Endothelial cell (in vitro differentiated cells): ENCODE data around the gene MTF1. TPM values are rescaled to one million over a fixed set of nuclear protein-coding genes. Genes with fewer than 3 reads are reported as not detected.

Experiments used
- DNase-seq: peaks from one replicate; pipeline ENCODE4 v3.0.0; 2021; ENCODE audit warnings: low spot score
- H3K27ac Mint-ChIP-seq: one replicate; pipeline ENCODE4 v1.8.0; 2021; ENCODE audit warnings: mixed read lengths, inconsistent platforms; ENCODE audit not compliant: unreplicated experiment
- H3K27me3 Mint-ChIP-seq: one replicate; pipeline ENCODE4 v1.8.0; 2021; ENCODE audit warnings: mild to moderate bottlenecking, moderate library complexity, mixed read lengths, inconsistent platforms; ENCODE audit not compliant: unreplicated experiment
- H3K36me3 Mint-ChIP-seq: one replicate; pipeline ENCODE4 v1.8.0; 2021; ENCODE audit warnings: mild to moderate bottlenecking, low read depth, mixed read lengths, inconsistent platforms; ENCODE audit not compliant: unreplicated experiment
- H3K4me1 Mint-ChIP-seq: one replicate; pipeline ENCODE4 v1.8.0; 2021; ENCODE audit warnings: mild to moderate bottlenecking, mixed read lengths, inconsistent platforms; ENCODE audit not compliant: unreplicated experiment
- H3K4me3 Mint-ChIP-seq: one replicate; pipeline ENCODE4 v1.8.0; 2021; ENCODE audit warnings: mild to moderate bottlenecking, mixed read lengths, inconsistent platforms; ENCODE audit not compliant: unreplicated experiment
- H3K9me3 Mint-ChIP-seq: one replicate; pipeline ENCODE4 v1.8.0; 2021; ENCODE audit warnings: mixed read lengths, inconsistent platforms; ENCODE audit not compliant: unreplicated experiment
- total RNA-seq: library from RNA; stranded (reverse); fragmentation: NEBNext Ultra II Directional; extraction: Animal tissue kit (Norgen Biotek cat#: 25700); gene quantifications from one replicate; pipeline ENCODE4 v1.2.1, GENCODE V29; 2021; ENCODE audit not compliant: unreplicated experiment
- TF ChIP-seq, protein P1 (sequence below): fragments of 200-600 bp; sonication (generic); IDR thresholded peaks from one replicate; pipeline ENCODE4 v1.5.0; 2021; ENCODE audit warnings: antibody characterized with exemption; ENCODE audit not compliant: unreplicated experiment

Gene MTF1
- total RNA-seq, 1 donor from 2014 or later, result 10.1 TPM

DNA sequence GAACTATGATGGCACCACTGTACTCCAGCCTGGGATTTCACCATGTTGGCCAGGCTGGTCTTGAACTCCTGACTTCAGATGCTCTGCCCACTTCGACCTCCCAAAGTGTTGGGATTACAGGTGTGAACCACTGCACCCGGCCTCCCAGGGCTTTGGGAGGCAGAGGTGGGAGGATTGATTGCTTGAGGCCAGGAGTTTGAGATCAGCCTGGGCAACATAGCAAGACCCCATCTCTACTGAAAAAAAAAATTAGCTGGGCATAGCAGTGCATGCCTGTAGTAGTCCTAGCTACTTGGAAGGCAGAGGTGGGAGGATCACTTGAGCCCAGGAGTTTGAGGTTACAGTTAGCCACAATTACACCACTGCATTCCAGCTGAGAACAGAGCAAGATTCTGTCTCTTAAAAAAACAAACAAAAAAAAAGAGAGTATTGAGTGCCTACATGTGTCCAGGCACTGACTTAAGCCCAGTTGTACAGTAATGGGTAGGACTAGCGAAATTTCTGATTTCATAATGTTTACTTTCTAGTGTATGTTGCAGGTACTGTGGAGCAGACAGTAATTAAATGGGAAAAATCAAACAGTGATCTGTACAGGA lies 61.5 kb downstream of the MTF1 start:
- Mint-ChIP-seq H3K4me3 (no peak overlapping the region), H3K36me3 (peaks cover 6% of the 10 kb centered on the region), H3K9me3 (no peaks in the 10 kb centered on the region), H3K27ac (no peak overlapping the region), H3K27me3 (peaks cover 8% of the 10 kb centered on the region), H3K4me1 (no peaks in the 10 kb centered on the region)
- no peak for DNase-seq
- TF ChIP-seq, protein P1, sequence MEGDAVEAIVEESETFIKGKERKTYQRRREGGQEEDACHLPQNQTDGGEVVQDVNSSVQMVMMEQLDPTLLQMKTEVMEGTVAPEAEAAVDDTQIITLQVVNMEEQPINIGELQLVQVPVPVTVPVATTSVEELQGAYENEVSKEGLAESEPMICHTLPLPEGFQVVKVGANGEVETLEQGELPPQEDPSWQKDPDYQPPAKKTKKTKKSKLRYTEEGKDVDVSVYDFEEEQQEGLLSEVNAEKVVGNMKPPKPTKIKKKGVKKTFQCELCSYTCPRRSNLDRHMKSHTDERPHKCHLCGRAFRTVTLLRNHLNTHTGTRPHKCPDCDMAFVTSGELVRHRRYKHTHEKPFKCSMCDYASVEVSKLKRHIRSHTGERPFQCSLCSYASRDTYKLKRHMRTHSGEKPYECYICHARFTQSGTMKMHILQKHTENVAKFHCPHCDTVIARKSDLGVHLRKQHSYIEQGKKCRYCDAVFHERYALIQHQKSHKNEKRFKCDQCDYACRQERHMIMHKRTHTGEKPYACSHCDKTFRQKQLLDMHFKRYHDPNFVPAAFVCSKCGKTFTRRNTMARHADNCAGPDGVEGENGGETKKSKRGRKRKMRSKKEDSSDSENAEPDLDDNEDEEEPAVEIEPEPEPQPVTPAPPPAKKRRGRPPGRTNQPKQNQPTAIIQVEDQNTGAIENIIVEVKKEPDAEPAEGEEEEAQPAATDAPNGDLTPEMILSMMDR, result no peak

DNA sequence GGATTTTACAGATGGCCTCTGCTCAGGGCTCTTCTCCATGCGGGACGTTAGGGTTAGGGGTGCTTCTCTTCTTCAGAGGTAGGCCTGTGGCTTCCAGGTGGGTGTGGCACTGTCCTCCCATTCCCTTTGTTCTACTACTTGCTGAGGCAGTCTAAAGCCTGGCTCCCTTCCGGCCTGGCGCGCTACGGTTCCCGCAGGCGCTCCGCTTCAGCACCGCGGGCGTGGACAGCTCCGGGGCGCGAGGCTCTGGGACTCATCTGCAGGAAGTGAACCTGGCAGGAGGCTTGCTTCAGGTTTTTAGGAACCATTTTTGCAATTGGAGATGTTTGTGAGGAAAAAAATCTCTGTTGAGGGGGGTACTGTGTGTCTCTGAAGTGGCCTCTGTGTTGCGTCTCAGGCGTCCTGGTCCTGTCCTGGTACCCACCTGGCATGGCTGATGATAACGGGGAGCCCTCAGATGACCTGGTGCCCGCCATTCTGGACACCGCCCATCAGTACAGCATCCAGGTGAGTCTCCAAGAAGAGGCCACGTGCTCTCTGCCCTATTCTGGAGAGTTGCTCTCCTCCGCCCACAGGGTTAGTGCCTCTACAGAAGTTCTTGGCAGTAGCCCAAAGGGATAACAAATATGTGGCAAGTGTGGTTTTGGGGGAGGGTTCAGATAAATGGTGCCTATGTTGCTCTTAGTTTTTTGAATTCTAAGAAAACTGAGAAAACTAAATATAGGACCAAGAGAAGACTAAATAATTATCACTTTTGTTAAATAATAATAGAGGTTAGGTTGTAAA lies 63.9 kb downstream of the MTF1 start:
- H3K4me3 Mint-ChIP-seq, result peak overlapping the region; percentile 43
- H3K27ac Mint-ChIP-seq, result no peak overlapping the region
- peaks cover 4% of the 10 kb centered on the region for H3K36me3 Mint-ChIP-seq
- H3K4me1 Mint-ChIP-seq, result no peaks in the 10 kb centered on the region
- no peaks in the 10 kb centered on the region for H3K9me3 Mint-ChIP-seq
- TF ChIP-seq, protein P1, result no peak
- H3K27me3 Mint-ChIP-seq, result peaks cover 14% of the 10 kb centered on the region
- DNase-seq, result peak; percentile 71

DNA sequence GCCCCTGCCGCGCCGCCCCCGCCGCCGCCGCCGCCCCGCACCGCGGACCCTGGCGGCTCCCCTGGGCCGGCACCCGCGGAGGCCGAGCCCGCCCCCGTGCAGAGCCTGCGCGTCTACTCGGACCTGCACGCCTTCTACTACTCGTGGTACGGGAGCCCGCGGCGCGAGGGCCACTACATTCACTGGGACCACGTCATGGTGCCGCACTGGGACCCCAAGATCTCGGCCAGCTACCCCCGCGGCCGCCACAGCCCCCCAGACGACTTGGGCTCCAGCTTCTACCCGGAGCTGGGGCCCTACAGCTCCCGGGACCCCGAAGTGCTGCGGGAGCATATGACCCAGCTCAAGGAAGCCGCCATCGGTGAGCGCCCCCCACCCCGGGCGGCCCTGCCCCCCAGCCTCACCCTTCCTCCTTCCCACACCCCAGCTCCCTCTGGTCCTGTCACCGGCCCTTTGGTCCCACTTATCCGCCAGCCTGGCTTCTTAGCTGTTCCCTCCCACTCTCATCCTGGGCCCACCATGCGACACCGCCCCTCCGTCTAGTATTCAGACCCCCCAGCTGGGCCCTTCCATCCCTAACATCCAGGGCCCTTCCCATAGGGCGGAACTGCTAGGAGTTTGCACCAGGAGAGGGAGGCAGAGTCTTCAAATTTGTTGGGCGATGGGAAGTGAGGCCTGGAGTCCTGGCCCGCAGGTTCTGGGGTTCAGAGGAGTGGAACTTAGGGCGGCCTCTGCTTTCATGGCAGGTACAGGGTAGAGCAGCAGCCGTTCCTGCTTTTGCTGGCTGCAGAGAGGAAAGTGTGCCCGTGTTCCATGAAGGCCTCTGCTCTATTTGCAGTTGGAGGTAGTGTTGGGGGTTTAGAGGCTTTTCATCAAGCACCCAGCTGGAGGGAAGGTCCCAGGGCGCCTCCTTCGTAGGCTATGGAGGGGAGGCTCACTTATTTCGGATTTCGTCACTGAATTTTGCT lies 64.7 kb downstream of the MTF1 start:
- H3K4me3 Mint-ChIP-seq, result no peak overlapping the region
- H3K9me3 Mint-ChIP-seq, result no peaks in the 10 kb centered on the region
- H3K36me3 Mint-ChIP-seq, result peaks cover 4% of the 10 kb centered on the region
- H3K27ac Mint-ChIP-seq, result no peak overlapping the region
- TF ChIP-seq, protein P1, result no peak
- no peak for DNase-seq
- no peaks in the 10 kb centered on the region for H3K4me1 Mint-ChIP-seq
- H3K27me3 Mint-ChIP-seq, result peaks cover 12% of the 10 kb centered on the region

DNA sequence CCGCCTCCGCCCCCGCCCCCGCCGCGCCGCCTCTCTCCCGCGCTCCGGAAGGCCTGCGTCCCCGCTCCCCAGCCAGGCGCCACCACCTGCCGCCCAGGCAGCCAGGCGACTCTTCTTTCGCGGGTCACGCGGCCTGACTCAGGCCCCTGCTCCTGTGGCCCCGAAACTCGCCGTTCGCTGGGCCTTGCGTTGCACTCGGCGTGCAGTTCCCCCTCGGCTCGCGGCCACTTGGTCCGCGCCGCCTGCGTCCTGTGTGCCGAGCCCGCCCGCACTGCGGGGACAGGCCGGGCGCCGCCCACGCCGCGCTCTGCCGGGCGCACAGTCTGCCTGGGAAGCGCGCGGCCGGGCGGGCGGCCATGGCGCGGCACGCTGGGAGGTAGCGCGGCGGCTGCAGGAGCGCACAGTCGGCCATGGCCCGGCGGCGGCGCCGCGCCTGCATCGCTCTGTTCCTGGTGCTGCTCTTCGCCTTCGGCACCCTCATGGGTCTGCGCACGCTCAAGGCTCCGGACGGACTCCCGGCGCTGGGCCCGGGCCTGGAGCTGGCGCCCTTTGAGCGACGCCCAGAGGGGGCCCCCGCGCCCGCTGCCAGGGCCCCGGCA lies 65.5 kb downstream of the MTF1 start, which contains the start of gene MANEAL:
MANEAL (plus strand) TSS at position 75 of the 599 bp plus-strand sequence; CDS start at position 411, 336 bp downstream.
- H3K36me3 Mint-ChIP-seq, result peaks cover under 1% of the 10 kb centered on the region
- no peaks in the 10 kb centered on the region for H3K4me1 Mint-ChIP-seq
- peaks cover 12% of the 10 kb centered on the region for H3K27me3 Mint-ChIP-seq
- H3K9me3 Mint-ChIP-seq, result no peaks in the 10 kb centered on the region
- TF ChIP-seq, protein P1, result no peak
- DNase-seq, result peak; percentile 47
- peak within 1 kb of the TSS; percentile 56 for H3K4me3 Mint-ChIP-seq
- no peak within 1 kb of the TSS for H3K27ac Mint-ChIP-seq
